Cortex of kidney (tissue), 1 donor: ENCODE results near the gene PON3.

Experiments used
- DNase-seq: peaks from one replicate; lab custom pipeline; 2025; lab: John Stamatoyannopoulos, UW

The PON3 gene

GRCh38 chr7:95396136-95397032 is at the start of gene PON3:
PON3 (minus strand) TSS chr7:95396375; CDS start chr7:95396350, 25 bp downstream.
- no peak for DNase-seq

GRCh38 chr7:95444796-95445195 is 48.6 kb upstream of the PON3 start:
- no peak for DNase-seq

- DNase-seq, result no peak
Measured at GRCh38 chr7:95441042-95441823, 45.1 kb upstream of the PON3 start.

GRCh38 chr7:95440394-95441038 is 44.3 kb upstream of the PON3 start:
- DNase-seq, result no peak

GRCh38 chr7:95436407-95436806 is 40.2 kb upstream of the PON3 start:
- no peak for DNase-seq

GRCh38 chr7:95435422-95435780 is 39.2 kb upstream of the PON3 start:
- DNase-seq, result no peak

GRCh38 chr7:95434557-95435421 is 38.6 kb upstream of the PON3 start, which contains the start of gene PON2:
PON2 (minus strand) TSS chr7:95435028; CDS start chr7:95434951, 77 bp downstream.
- no peak for DNase-seq

GRCh38 chr7:95433952-95434556 is 37.9 kb upstream of the PON3 start:
- DNase-seq, result no peak

GRCh38 chr7:95433129-95433528 is 37.0 kb upstream of the PON3 start:
- DNase-seq, result no peak

GRCh38 chr7:95432606-95433005 is 36.4 kb upstream of the PON3 start:
- no peak for DNase-seq

- DNase-seq, result no peak
Measured at GRCh38 chr7:95430864-95431263, 34.7 kb upstream of the PON3 start.

GRCh38 chr7:95429241-95429990 is 33.2 kb upstream of the PON3 start:
- DNase-seq, result no peak

- no peak for DNase-seq
Measured at GRCh38 chr7:95427914-95428516, 31.8 kb upstream of the PON3 start.

- DNase-seq, result no peak
Measured at GRCh38 chr7:95427166-95427565, 31.0 kb upstream of the PON3 start.

- no peak for DNase-seq
Measured at GRCh38 chr7:95425694-95426093, 29.5 kb upstream of the PON3 start.

GRCh38 chr7:95424716-95425115 is 28.5 kb upstream of the PON3 start:
- no peak for DNase-seq

- DNase-seq, result no peak
Measured at GRCh38 chr7:95421847-95422444, 25.8 kb upstream of the PON3 start.

GRCh38 chr7:95421000-95421846 is 25.0 kb upstream of the PON3 start:
- DNase-seq, result no peak

- DNase-seq, result no peak
Measured at GRCh38 chr7:95412075-95412474, 15.9 kb upstream of the PON3 start.
